GM18520 (cell line): Measurements from ENCODE around the gene MAP2.

ENCODE experiments used
- ATAC-seq: cut with Tn5 transposase; IDR thresholded peaks from one replicate; pipeline ENCODE4 v1.9.1; 2021; ENCODE audit not compliant: unreplicated experiment

Gene MAP2

GRCh38 chr2:209772290-209772685 is 348.4 kb downstream of the MAP2 start:
- ATAC-seq, result no peak

GRCh38 chr2:209773377-209773776 is 349.5 kb downstream of the MAP2 start:
- no peak for ATAC-seq
